ENCODE measurements around the gene PKHD1.

GRCh38 chr6:51655517-51655916 is 431.9 kb downstream of the PKHD1 start:
- TF ChIP-seq CTCF (IDR thresholded peaks at IDR 0.05) (no peak), EP300 (IDR thresholded peaks at IDR 0.05; ENCODE audit: low read depth) (no peak), POLR2AphosphoS5 (IDR thresholded peaks at IDR 0.05) (no peak), POLR2A (IDR thresholded peaks at IDR 0.05) (no peak)
